Ovary (tissue), 9 donors: ENCODE results near the gene PKN1. TPM values are rescaled to one million over a fixed set of nuclear protein-coding genes. Genes with fewer than 3 reads are reported as not detected.

Experiments used
- DNase-seq, 5 donors: peaks; one replicate each; pipeline ENCODE4 v3.0.0-alpha.2; 2019 to 2020
- H3K27ac ChIP-seq, 2 donors: fragments of 200-600 bp; one replicate each; pipeline versions ENCODE4 v1.5.1 to v1.8.0; 2019 to 2022
- H3K27me3 ChIP-seq: fragments of 200-600 bp; one replicate; pipeline ENCODE4 v1.8.0; 2022
- H3K36me3 ChIP-seq: fragments of 200-600 bp; sonication (generic); one replicate; pipeline ENCODE4 v1.5.1; 2019
- H3K4me1 ChIP-seq: one replicate; pipeline ENCODE4 v1.8.1; 2013; ENCODE audit warnings: mild to moderate bottlenecking, moderate library complexity; ENCODE audit not compliant: insufficient read depth
- H3K4me3 ChIP-seq: fragments of 200-600 bp; sonication (generic); one replicate; pipeline ENCODE4 v1.5.1; 2017
- H3K9me3 ChIP-seq, 2 donors: fragments of 200-600 bp in 1 of 2; sonication (generic) in 1 of 2; one replicate each; pipeline versions ENCODE4 v1.5.1 to v1.8.1; 2013 to 2019; ENCODE audit warnings: mild to moderate bottlenecking in 1 of 2, moderate library complexity in 1 of 2
- CTCF ChIP-seq, 3 donors: fragments of 450-650 bp in 2 of 3; fragments of 200-600 bp in 1 of 3; IDR thresholded peaks; one replicate each; pipeline versions ENCODE4 v1.5.1 to v1.8.0; 2016 to 2022; ENCODE audit warnings: antibody characterized with exemption in 3 of 3, mild to moderate bottlenecking in 1 of 3
- EP300 ChIP-seq: sonication (generic); formaldehyde crosslinking; IDR thresholded peaks from one replicate; pipeline ENCODE4 v1.6.1; 2017; ENCODE audit warnings: antibody characterized with exemption
- POLR2A ChIP-seq: fragments of 450-650 bp; IDR thresholded peaks from one replicate; pipeline ENCODE4 v1.6.1; 2017; ENCODE audit warnings: antibody characterized with exemption, mild to moderate bottlenecking, moderate library complexity
- WGBS, 3 donors: extraction: QIAGEN DNeasy Blood & Tissue Kit in 1 of 3; methylation state at CpG; one replicate each; pipeline versions ENCODE4 v1.1.5 to v1.1.7; 2013 to 2017; 5-methylcytosine and 5-hydroxymethylcytosine counted together
- intact Hi-C, 4 donors: fragments of 100-400 bp; cut with DNase I; formaldehyde crosslinking; loops; one replicate each; pipeline versions ENCODE4 v1.11.0 to v1.15.1; 2022 to 2023
- polyA plus RNA-seq, 2 donors: library from polyadenylated mRNA; stranded (reverse); fragments of 200-250 nt in 1 of 2; fragments of 350-450 nt in 1 of 2; fragmentation: Illumina TruSeq in 1 of 2; extraction: RNeasy Lipid Tissue Mini Kit (QIAGEN cat#74804) in 1 of 2; gene quantifications; one replicate each; pipeline ENCODE4 v1.2.3, GENCODE V29; 2013 to 2014
- total RNA-seq, 7 donors: library from RNA; depleted of rRNA in 2 of 7; stranded (reverse); fragments of >200 nt in 2 of 7; fragmentation: NEBNext Ultra II Directional in 3 of 7; extraction: Animal tissue kit (Norgen Biotek cat#: 25700) in 3 of 7; gene quantifications; one replicate each; pipeline versions ENCODE4 v1.1.0 to v1.2.4, GENCODE V29; 2016 to 2023
- donor health status: DM: no; HTN: no; CAD: no; lungs with moderate emphysema.
- donor health status: DM: no; HTN: no; CAD: no.
- donor health status: Bipolar disorder and iron deficiency.
- donor health status: DM: yes; HTN: yes; CAD: no.
- donor health status: DM: no; HTN: no; CAD: no.
- donor health status: DM: yes; HTN: yes; CAD: no.

PKN1 gene
- total and polyA plus RNA-seq, 9 donors, result 16.6 to 128 (median 68.6) TPM

GRCh38 chr19:14476327-14476672 is 43.2 kb downstream of the PKN1 start:
- Histone ChIP-seq H3K36me3 (no peaks in the 10 kb centered on the region), H3K4me1 (peaks cover 4% of the 10 kb centered on the region), H3K9me3 (no peaks in the 10 kb centered on the region), H3K27ac (no peak overlapping the region), H3K27me3 (no peaks in the 10 kb centered on the region), H3K4me3 (no peak overlapping the region)
- intact Hi-C loops, result loop anchor here in 1 of 4 donors (10.0 kb wide), 1 partner anchor 331 kb away; no protein-coding TSS in a partner anchor
- no peak for DNase-seq
- TF ChIP-seq CTCF (IDR thresholded peaks at IDR 0.05), result no peak
- no peak for TF ChIP-seq POLR2A
- no peak for TF ChIP-seq EP300
- WGBS, 3 donors, result 74 to 86% (median 85%) methylated on average over 7 of the region's 7 CpGs

GRCh38 chr19:14476673-14477401 is 43.7 kb downstream of the PKN1 start:
- H3K36me3 ChIP-seq, result no peaks in the 10 kb centered on the region
- no peak overlapping the region for H3K4me3 ChIP-seq
- no peaks in the 10 kb centered on the region for H3K9me3 ChIP-seq
- H3K27me3 ChIP-seq, result no peaks in the 10 kb centered on the region
- no peak for TF ChIP-seq EP300
- no peak for TF ChIP-seq POLR2A
- TF ChIP-seq CTCF (IDR thresholded peaks at IDR 0.05), result no peak
- peaks cover 4% of the 10 kb centered on the region for H3K4me1 ChIP-seq
- no peak overlapping the region for H3K27ac ChIP-seq
- intact Hi-C loops, result loop anchor here in 1 of 4 donors (10.0 kb wide), 1 partner anchor 332 kb away; no protein-coding TSS in a partner anchor
- WGBS, 3 donors, result 40 to 48% (median 46%) methylated on average over 26 of the region's 26 CpGs
- no peak for DNase-seq

- H3K4me3 ChIP-seq, result no peak overlapping the region
- DNase-seq, result no peak
- no peaks in the 10 kb centered on the region for H3K9me3 ChIP-seq
- no peaks in the 10 kb centered on the region for H3K36me3 ChIP-seq
- H3K27me3 ChIP-seq, result no peaks in the 10 kb centered on the region
- H3K4me1 ChIP-seq, result peaks cover 2% of the 10 kb centered on the region
- WGBS, 3 donors, result 44 to 50% (median 47%) methylated on average over 10 of the region's 10 CpGs
- no peak overlapping the region for H3K27ac ChIP-seq
- TF ChIP-seq EP300, result no peak
- TF ChIP-seq CTCF (IDR thresholded peaks at IDR 0.05), result no peak
- TF ChIP-seq POLR2A, result no peak
- intact Hi-C loops, result loop anchor here in 1 of 4 donors (10.0 kb wide), 1 partner anchor 333 kb away; no protein-coding TSS in a partner anchor
These were observed 44.5 kb downstream of the PKN1 start for GRCh38 chr19:14477418-14478112.

GRCh38 chr19:14478113-14478545 is 45.0 kb downstream of the PKN1 start:
- TF ChIP-seq POLR2A (no peak), EP300 (no peak), CTCF (IDR thresholded peaks at IDR 0.05) (no peak)
- H3K27ac ChIP-seq, result no peak overlapping the region
- H3K36me3 ChIP-seq, result no peaks in the 10 kb centered on the region
- no peak for DNase-seq
- intact Hi-C loops, result loop anchor here in 1 of 4 donors (10.0 kb wide), 1 partner anchor 333 kb away; no protein-coding TSS in a partner anchor
- H3K4me3 ChIP-seq, result no peak overlapping the region
- H3K27me3 ChIP-seq, result no peaks in the 10 kb centered on the region
- H3K4me1 ChIP-seq, result peaks cover 2% of the 10 kb centered on the region
- no peaks in the 10 kb centered on the region for H3K9me3 ChIP-seq
- 69 to 74% (median 70%) methylated on average over 23 to 24 of the region's 24 CpGs for WGBS, 3 donors
